A673 (cell line): ENCODE measurements around the gene SPSB4.

ENCODE experiments used
- CTCF ChIP-seq: fragments of 300-800, 200-600 bp; sonication (generic); conservative IDR thresholded peaks from 2 replicates; pipeline ENCODE4 v1.5.1; 2017; ENCODE audit warnings: low read depth, mild to moderate bottlenecking, antibody characterized with exemption, low read length, moderate library complexity, mixed read lengths
- EZH2 ChIP-seq: fragments of 200-600 bp; sonication (generic); IDR thresholded peaks from 2 replicates; pipeline ENCODE4 v1.6.1; 2017; ENCODE audit warnings: borderline replicate concordance, low read depth, mild to moderate bottlenecking, mixed read lengths, antibody characterized with exemption, low read length; ENCODE audit not compliant: poor library complexity, severe bottlenecking

GRCh38 chr3:141059816-141060215, 8.7 kb downstream of the SPSB4 start:
- TF ChIP-seq CTCF = no peak
- no peak for TF ChIP-seq EZH2
